Spleen (tissue), 7 donors: ENCODE results near the gene CDC27.

Experiments
- CTCF ChIP-seq, 11 experiments: fragments of 200-600 bp in 7 of 11; fragments of 450-650 bp in 4 of 11; sonication (generic) in 4 of 11; IDR thresholded peaks in 8 of 11; conservative IDR thresholded peaks in 3 of 11; 1 replicate in 7 of 11; 2 replicates in 4 of 11; pipeline versions ENCODE4 v1.4.0 to v1.8.0; 2016 to 2021; ENCODE audit warnings: antibody characterized with exemption in 11 of 11, inconsistent platforms in 4 of 11, mild to moderate bottlenecking in 1 of 11
- POLR2A ChIP-seq, 3 donors: fragments of 450-650 bp; IDR thresholded peaks; one replicate each; pipeline ENCODE4 v1.5.1; 2017; ENCODE audit warnings: antibody characterized with exemption in 3 of 3, mild to moderate bottlenecking in 1 of 3
- POLR2AphosphoS5 ChIP-seq, 3 donors: sonication (generic); formaldehyde crosslinking; IDR thresholded peaks; one replicate each; pipeline ENCODE4 v1.5.1; 2017; ENCODE audit warnings: antibody characterized with exemption in 3 of 3
- donor health status: DM: no; HTN: no; CAD: no; lungs with moderate emphysema.
- donor health status: DM: no; HTN: no; CAD: no.
- donor health status: DM: no; HTN: no; CAD: no.

- TF ChIP-seq POLR2A (IDR thresholded peaks at IDR 0.05) (no peak), CTCF (IDR thresholded peaks at IDR 0.05 in 8 of 11, conservative IDR thresholded peaks at IDR 0.05 in 3 of 11) (no peak), POLR2AphosphoS5 (IDR thresholded peaks at IDR 0.05) (no peak)
These were observed 86.2 kb downstream of the CDC27 start for GRCh38 chr17:47102914-47103313.
